Adrenal gland (tissue), 12 donors: Measurements from ENCODE around the gene TSSK6. TPM values are rescaled to one million over a fixed set of nuclear protein-coding genes. Genes with fewer than 3 reads are reported as not detected.

Experiments
- DNase-seq, 7 donors: peaks; one replicate each; pipeline ENCODE4 v3.0.0-alpha.2; 2019 to 2020
- H3K27ac ChIP-seq, 5 donors: fragments of 200-600 bp; sonication (generic) in 4 of 5; 1 replicate in 3 of 5; 2 replicates in 2 of 5; pipeline versions ENCODE4 v1.5.1 to v1.8.0; 2016 to 2020; ENCODE audit warnings: mild to moderate bottlenecking in 1 of 5
- H3K27me3 ChIP-seq: fragments of 200-600 bp; 2 replicates; pipeline ENCODE4 v1.8.0; 2021
- H3K36me3 ChIP-seq, 2 donors: fragments of 200-600 bp; replicated peaks in 1 of 2; 1 replicate in 1 of 2; 2 replicates in 1 of 2; pipeline versions ENCODE4 v1.5.1 to v1.8.0; 2018 to 2022
- H3K4me1 ChIP-seq, 2 donors: fragments of 200-600 bp; replicated peaks in 1 of 2; 1 replicate in 1 of 2; 2 replicates in 1 of 2; pipeline versions ENCODE4 v1.5.1 to v1.8.0; 2018 to 2021
- H3K4me3 ChIP-seq, 4 donors: fragments of 200-600 bp; sonication (generic) in 3 of 4; one replicate each; pipeline ENCODE4 v1.5.1; 2016 to 2018
- H3K9me3 ChIP-seq, 3 donors: fragments of 200-600 bp; sonication (generic) in 1 of 3; replicated peaks in 1 of 3; 1 replicate in 2 of 3; 2 replicates in 1 of 3; pipeline versions ENCODE4 v1.5.1 to v1.8.0; 2016 to 2021
- CTCF ChIP-seq, 6 experiments: fragments of 450-650 bp in 4 of 6; fragments of 200-600 bp in 2 of 6; sonication (generic) in 1 of 6; IDR thresholded peaks; 1 replicate in 5 of 6; 2 replicates in 1 of 6; pipeline versions ENCODE4 v1.5.1 to v1.8.0; 2016 to 2021; ENCODE audit warnings: antibody characterized with exemption in 6 of 6, mild to moderate bottlenecking in 2 of 6, moderate library complexity in 1 of 6
- POLR2A ChIP-seq, 2 donors: fragments of 450-650 bp; IDR thresholded peaks; one replicate each; pipeline ENCODE4 v1.6.1; 2017; ENCODE audit warnings: antibody characterized with exemption in 2 of 2, mild to moderate bottlenecking in 2 of 2, moderate library complexity in 1 of 2
- WGBS, 4 donors: extraction: QIAGEN DNeasy Blood & Tissue Kit in 2 of 4; methylation state at CpG; one replicate each; pipeline versions ENCODE4 v1.1.5 to v1.1.7; 2013 to 2017; 5-methylcytosine and 5-hydroxymethylcytosine counted together
- intact Hi-C, 2 donors: fragments of 100-400 bp; cut with DNase I; formaldehyde crosslinking; loops; one replicate each; pipeline versions ENCODE4 v1.14.1 to v1.15.0; 2022 to 2023
- polyA plus RNA-seq, 3 donors: library from polyadenylated mRNA; stranded (reverse); fragments of 200-250 nt in 2 of 3; fragments of 350-450 nt in 1 of 3; fragmentation: Illumina TruSeq in 1 of 3; extraction: RNeasy Lipid Tissue Mini Kit (QIAGEN cat#74804) in 1 of 3; gene quantifications; one replicate each; pipeline ENCODE4 v1.2.3, GENCODE V29; 2013 to 2014
- total RNA-seq, 9 donors: library from RNA; depleted of rRNA in 4 of 9; stranded (reverse); fragments of >200 nt in 4 of 9; fragments of 120-200 nt in 1 of 9; fragmentation: NEBNext Ultra II Directional in 1 of 9; extraction: Animal tissue kit (Norgen Biotek cat#: 25700) in 1 of 9; gene quantifications; one replicate each; pipeline versions ENCODE4 v1.1.0 to v1.2.4, GENCODE V29; 2013 to 2023
- donor health status: healthy with polysubstance abuse.
- donor health status: Bipolar disorder and iron deficiency.
- donor health status: DM: yes; HTN: yes; CAD: no.
- donor health status: DM: no; HTN: no; CAD: no.
- donor health status: DM: no; HTN: no; CAD: no.
- donor health status: DM: yes; HTN: yes; CAD: no.

The TSSK6 gene
- total and polyA plus RNA-seq, 12 donors: 0.37 to 50.5 (median 3.4) TPM; not detected in 1

GRCh38 chr19:19529783-19530422, 14.6 kb upstream of the TSSK6 start:
- no peak for DNase-seq
- H3K36me3 ChIP-seq: peaks cover 0 to 17% of the 10 kb centered on the region in 2 donors
- 66 to 70% (median 68%) methylated on average over 7 to 11 of the region's 11 CpGs for WGBS, 4 donors
- no peak for TF ChIP-seq CTCF (IDR thresholded peaks at IDR 0.05)
- TF ChIP-seq POLR2A (IDR thresholded peaks at IDR 0.05): no peak
- H3K4me1 ChIP-seq: no peaks in the 10 kb centered on the region
- H3K9me3 ChIP-seq: no peaks in the 10 kb centered on the region
- H3K4me3 ChIP-seq: no peak overlapping the region
- no peaks in the 10 kb centered on the region for H3K27me3 ChIP-seq
- intact Hi-C loops: loop anchor here in 1 of 2 donors (5.0 kb wide), 1 partner anchor 427 kb away; no protein-coding TSS in a partner anchor
- H3K27ac ChIP-seq: no peak overlapping the region

- TF ChIP-seq CTCF (IDR thresholded peaks at IDR 0.05): no peak
- no peak for TF ChIP-seq POLR2A (IDR thresholded peaks at IDR 0.05)
- 42 to 60% (median 50%) methylated on average over 9 to 50 of the region's 50 CpGs for WGBS, 4 donors
- peak in 3 of 7 donors; percentile 34 to 76 (median 36) for DNase-seq
- no peak within 1 kb of the TSS for H3K4me3 ChIP-seq
- H3K36me3 ChIP-seq: peaks cover 0 to 17% of the 10 kb centered on the region in 2 donors
- no peak within 1 kb of the TSS for H3K27ac ChIP-seq
- no peaks in the 10 kb centered on the region for H3K9me3 ChIP-seq
- no peaks in the 10 kb centered on the region for H3K27me3 ChIP-seq
- intact Hi-C loops: no loop called here
- no peaks in the 10 kb centered on the region for H3K4me1 ChIP-seq
These were observed 13.6 kb upstream of the TSSK6 start, which contains the start of gene YJEFN3 for GRCh38 chr19:19528721-19529490. Gene YJEFN3, plus strand, starts transcription at chr19:19528911. Its CDS starts 22 bp downstream, at chr19:19528933.

GRCh38 chr19:19527674-19528625, 12.6 kb upstream of the TSSK6 start:
- no peak for DNase-seq
- Histone ChIP-seq H3K27me3 (no peaks in the 10 kb centered on the region), H3K4me1 (no peaks in the 10 kb centered on the region), H3K4me3 (no peak overlapping the region), H3K9me3 (no peaks in the 10 kb centered on the region), H3K27ac (no peak overlapping the region), H3K36me3 (peaks cover 0 to 17% of the 10 kb centered on the region in 2 donors)
- 84 to 93% (median 89%) methylated on average over 12 to 27 of the region's 27 CpGs for WGBS, 4 donors
- TF ChIP-seq CTCF (IDR thresholded peaks at IDR 0.05) (no peak), POLR2A (IDR thresholded peaks at IDR 0.05) (no peak)
- intact Hi-C loops: no loop called here

- no peaks in the 10 kb centered on the region for H3K9me3 ChIP-seq
- peaks cover 0 to 17% of the 10 kb centered on the region in 2 donors for H3K36me3 ChIP-seq
- 92 to 95% (median 93%) methylated on average over 9 of the region's 9 CpGs for WGBS, 4 donors
- TF ChIP-seq POLR2A (IDR thresholded peaks at IDR 0.05): no peak
- intact Hi-C loops: no loop called here
- no peak overlapping the region for H3K4me3 ChIP-seq
- no peaks in the 10 kb centered on the region for H3K4me1 ChIP-seq
- DNase-seq: no peak
- H3K27ac ChIP-seq: no peak overlapping the region
- H3K27me3 ChIP-seq: no peaks in the 10 kb centered on the region
These were observed 12.0 kb upstream of the TSSK6 start for GRCh38 chr19:19527371-19527656.
